HepG2 (cell line): ENCODE measurements around the gene SIGMAR1. TPM values are rescaled to one million over a fixed set of nuclear protein-coding genes. Genes with fewer than 3 reads are reported as not detected.

Source experiments
- ATAC-seq: fragments of 200-7000 bp; cut with Tn5 transposase; 3 replicates; pipeline ENCODE4 v1.9.1; 2020; ENCODE audit warnings: mild to moderate bottlenecking, moderate library complexity
- BruUV-seq: library from RNA; stranded (reverse); fragments of 400-500 nt; replicated peaks from 2 replicates; lab custom pipeline; 2021; lab: Mats Ljungman, UMichigan
- CTCF ChIA-PET: fragments of 300-600 bp; formaldehyde crosslinking; extraction: SDS; loops from one replicate; lab custom pipeline; 2021; ENCODE audit warnings: low total read pairs, inconsistent platforms, low intra/inter-chr PET ratio; lab: Yijun Ruan, JAX
- POLR2A ChIA-PET: fragments of 350-600 bp; sonication (Branson Sonifier 250); formaldehyde crosslinking; loops from one replicate; lab custom pipeline; 2020; ENCODE audit warnings: antibody characterized with exemption, inconsistent platforms; lab: Yijun Ruan, JAX
- DNase-seq: peaks from one replicate; pipeline ENCODE4 v3.0.0-alpha.2; 2015; ENCODE audit warnings: low spot score
- FAIRE-seq: peaks from 3 replicates; lab custom pipeline; 2011; peaks lifted over from hg19 to GRCh38; lab: Jason Lieb, UNC
- H2AFZ ChIP-seq: one replicate; pipeline ENCODE4 v1.6.1; 2011; ENCODE audit warnings: low read length, inconsistent platforms
- H3K27ac ChIP-seq: fragments of 300-600 bp; 3 replicates; pipeline ENCODE4 v1.8.0; 2011; ENCODE audit warnings: mixed run types, mild to moderate bottlenecking, mixed read lengths, low read length, inconsistent platforms; ENCODE audit not compliant: insufficient read depth; ENCODE audit errors: extremely low read length
- H3K27me3 ChIP-seq, 2 experiments: fragments of 200-600 bp in 1 of 2; 2 replicates in 1 of 2; 3 replicates in 1 of 2; pipeline versions ENCODE4 v1.6.0 to v1.8.0; 2011; ENCODE audit warnings: low read length in 2 of 2, mild to moderate bottlenecking in 2 of 2, moderate library complexity in 2 of 2, inconsistent platforms in 1 of 2; ENCODE audit not compliant: insufficient read depth in 2 of 2, control insufficient read depth in 1 of 2
- H3K36me3 ChIP-seq, 2 experiments: fragments of 200-600 bp in 1 of 2; replicated peaks in 1 of 2; 2 replicates in 1 of 2; 3 replicates in 1 of 2; pipeline versions ENCODE4 v1.5.1 to v1.8.0; 2011; ENCODE audit warnings: low read length in 2 of 2, inconsistent platforms in 1 of 2; ENCODE audit not compliant: insufficient read depth in 2 of 2, control insufficient read depth in 1 of 2
- H3K4me1 ChIP-seq: 2 replicates; pipeline ENCODE4 v1.5.1; 2012; ENCODE audit warnings: low read length, inconsistent platforms; ENCODE audit not compliant: insufficient read depth
- H3K4me2 ChIP-seq: 2 replicates; pipeline ENCODE4 v1.6.0; 2011; ENCODE audit warnings: low read depth, low read length, inconsistent platforms
- H3K4me3 ChIP-seq, 3 experiments: fragments of 200-600 bp in 1 of 3; sonication (generic), shearing (Covaris generic) in 1 of 3; replicated peaks in 1 of 3; 2 replicates each; pipeline ENCODE4 v1.5.1; 2011 to 2016; ENCODE audit warnings: low read length in 3 of 3, inconsistent platforms in 2 of 3, low read depth in 2 of 3, mild to moderate bottlenecking in 2 of 3, control low read depth in 1 of 3, mixed read lengths in 1 of 3; ENCODE audit not compliant: insufficient read depth in 1 of 3
- H3K79me2 ChIP-seq: one replicate; pipeline ENCODE4 v1.6.1; 2011; ENCODE audit warnings: low read length, inconsistent platforms; ENCODE audit not compliant: insufficient read depth
- H3K9ac ChIP-seq: 2 replicates; pipeline ENCODE4 v1.6.0; 2011; ENCODE audit warnings: mild to moderate bottlenecking, low read depth, low read length, inconsistent platforms; ENCODE audit not compliant: insufficient read depth
- H3K9me3 ChIP-seq: 2 replicates; pipeline ENCODE4 v1.5.1; 2012; ENCODE audit warnings: mild to moderate bottlenecking, low read length
- H4K20me1 ChIP-seq: 2 replicates; pipeline ENCODE4 v1.6.0; 2011; ENCODE audit warnings: inconsistent platforms, mild to moderate bottlenecking, low read length, moderate library complexity; ENCODE audit not compliant: insufficient read depth
- ATF3 ChIP-seq: sonication (generic); formaldehyde crosslinking; IDR thresholded peaks from 2 replicates; pipeline ENCODE4 v1.4.0; 2020; ENCODE audit warnings: missing genetic modification reagents
- FOXM1 ChIP-seq: sonication (generic); formaldehyde crosslinking; IDR thresholded peaks from 2 replicates; pipeline ENCODE4 v1.5.0; 2020; ENCODE audit warnings: missing genetic modification reagents
- IKZF5 ChIP-seq: IDR thresholded peaks from 2 replicates; pipeline ENCODE4 v1.6.1; 2018; ENCODE audit warnings: missing genetic modification reagents, mild to moderate bottlenecking, missing compliant biosample characterization
- JARID2 ChIP-seq: sonication (generic); formaldehyde crosslinking; IDR thresholded peaks from 2 replicates; pipeline ENCODE4 v1.8.1; 2023; ENCODE audit warnings: missing genetic modification reagents, inconsistent platforms; ENCODE audit not compliant: insufficient replicate concordance
- KLF9 ChIP-seq: IDR thresholded peaks from 2 replicates; pipeline ENCODE4 v1.6.1; 2016; ENCODE audit warnings: low read depth
- MYPOP ChIP-seq: sonication (generic); formaldehyde crosslinking; IDR thresholded peaks from 2 replicates; pipeline ENCODE4 v1.8.1; 2023; ENCODE audit warnings: mild to moderate bottlenecking, moderate library complexity, missing genetic modification reagents
- NCOA1 ChIP-seq: sonication (generic); formaldehyde crosslinking; IDR thresholded peaks from 2 replicates; pipeline ENCODE4 v1.9.0; 2021; ENCODE audit warnings: missing genetic modification reagents
- NFKBIZ ChIP-seq: IDR thresholded peaks from 2 replicates; pipeline ENCODE4 v1.6.1; 2018; ENCODE audit warnings: missing genetic modification reagents, missing compliant biosample characterization
- NKX3-1 ChIP-seq: sonication (generic); formaldehyde crosslinking; IDR thresholded peaks from 2 replicates; pipeline ENCODE4 v1.5.0; 2020; ENCODE audit warnings: missing genetic modification reagents
- NR2F1 ChIP-seq, 2 experiments: fragments of 450-650 bp in 1 of 2; formaldehyde crosslinking in 1 of 2; IDR thresholded peaks; 2 replicates each; pipeline versions ENCODE4 v1.5.0 to v1.6.1; 2016 to 2020; ENCODE audit warnings: mild to moderate bottlenecking in 1 of 2, missing compliant biosample characterization in 1 of 2, missing genetic modification reagents in 1 of 2, moderate library complexity in 1 of 2
- RAD51 ChIP-seq: fragments of 450-650 bp; IDR thresholded peaks from 2 replicates; pipeline ENCODE4 v1.6.1; 2016; ENCODE audit warnings: borderline replicate concordance
- RFX1 ChIP-seq: fragments of 450-650 bp; IDR thresholded peaks from 2 replicates; pipeline ENCODE4 v1.6.1; 2017
- TBP ChIP-seq: sonication (generic); formaldehyde crosslinking; IDR thresholded peaks from 2 replicates; pipeline ENCODE4 v1.5.0; 2020; ENCODE audit warnings: missing genetic modification reagents
- THAP8 ChIP-seq: sonication (generic); formaldehyde crosslinking; IDR thresholded peaks from 2 replicates; pipeline ENCODE4 v1.5.1; 2020; ENCODE audit warnings: missing genetic modification reagents, mild to moderate bottlenecking, borderline replicate concordance
- ZFP82 ChIP-seq: sonication (generic); formaldehyde crosslinking; IDR thresholded peaks from 2 replicates; pipeline ENCODE4 v1.5.1; 2020; ENCODE audit warnings: mild to moderate bottlenecking, missing genetic modification reagents, borderline replicate concordance
- ZNF160 ChIP-seq: sonication (generic); formaldehyde crosslinking; IDR thresholded peaks from 2 replicates; pipeline ENCODE4 v1.8.0; 2022; ENCODE audit warnings: mild to moderate bottlenecking, inconsistent platforms, missing genetic modification reagents
- ZNF580 ChIP-seq: IDR thresholded peaks from 2 replicates; pipeline ENCODE4 v1.6.1; 2016; ENCODE audit warnings: low read depth, borderline replicate concordance
- WGBS: methylation state at CpG from one replicate; pipeline ENCODE4 v1.1.6; 2017; ENCODE audit warnings: low lambda C conversion rate; 5-methylcytosine and 5-hydroxymethylcytosine counted together
- in situ Hi-C: cut with HindIII; loops from 2 replicates; pipeline ENCODE4 v1.10.0; 2017; ENCODE audit warnings: low pct_unique_long_range_greater_than_20kb; ENCODE audit not compliant: extremely low pct_ligation_motif_present
- intact Hi-C: fragments of 100-400 bp; cut with micrococcal nuclease; formaldehyde crosslinking; loops from one replicate; pipeline ENCODE4 v1.10.0; 2022; ENCODE audit not compliant: unreplicated experiment
- polyA plus RNA-seq, 8 experiments: library from polyadenylated mRNA; depleted of rRNA in 3 of 8; stranded (reverse) in 7 of 8; unstranded in 1 of 8; fragments of >200 nt; fragmentation: Illumina TruSeq in 4 of 8; extraction: Trizol in 4 of 8; gene quantifications; 2 replicates each; pipeline versions ENCODE4 v1.2.1 to v1.2.3, GENCODE V29; 2011 to 2016; ENCODE audit warnings: low read depth in 4 of 8, missing spikeins in 1 of 8, mixed read lengths in 1 of 8; ENCODE audit not compliant: insufficient read depth in 1 of 8
- total RNA-seq, 5 experiments: library from RNA; depleted of rRNA; stranded (reverse); fragments of >200 nt; fragmentation: Illumina TruSeq; extraction: Trizol; gene quantifications; 2 replicates each; pipeline ENCODE4 v1.2.3, GENCODE V29; 2016; ENCODE audit warnings: low read depth in 1 of 5

Gene SIGMAR1
- total and polyA plus RNA-seq, 2 of the 13 experiments (the other 11 are each of a cell fraction or from before 2014, with no cell fraction given) = 38.9 to 60.8 TPM

- H3K4me1 ChIP-seq = peaks cover 41% of the 10 kb centered on the region
- 0 out of 2 replicates have a peak, but pooled peaks have one; percentile 32 for TF ChIP-seq NCOA1 (CRISPR knock-in tag)
- no peak for TF ChIP-seq TBP (CRISPR knock-in tag)
- no peak for TF ChIP-seq JARID2 (CRISPR knock-in tag)
- TF ChIP-seq FOXM1 = no peak
- TF ChIP-seq THAP8 (CRISPR knock-in tag) = no peak
- no peak for TF ChIP-seq RFX1
- no peak for TF ChIP-seq NKX3-1
- no peak for TF ChIP-seq NR2F1 (CRISPR knock-in tag; IDR thresholded peaks at IDR 0.05)
- no peak for TF ChIP-seq ATF3 (CRISPR knock-in tag)
- TF ChIP-seq ZNF160 = no peak
- TF ChIP-seq ZNF580 (CRISPR knock-in tag) = no peak
- no peak for TF ChIP-seq NFKBIZ (CRISPR knock-in tag)
- no peak for TF ChIP-seq RAD51
- TF ChIP-seq IKZF5 = no peak
- TF ChIP-seq MYPOP (CRISPR knock-in tag) = 0 out of 2 replicates have a peak, but pooled peaks have one; percentile 4
- TF ChIP-seq ZFP82 (CRISPR knock-in tag) = no peak
- no peak for TF ChIP-seq KLF9 (CRISPR knock-in tag)
- ATAC-seq (peak; percentile 10), FAIRE-seq (no peak), DNase-seq (no peak)
- no TSS peak for BruUV-seq
- intact Hi-C loops = no loop called here
- H3K36me3 ChIP-seq = no peaks in the 10 kb centered on the region
- no peaks in the 10 kb centered on the region for H3K9me3 ChIP-seq
- CTCF ChIA-PET = no interaction called here
- peaks cover 4 to 20% of the 10 kb centered on the region in 2 experiments; a peak in 3 of 5 replicates for H3K27me3 ChIP-seq
- no peak overlapping the region for H2AFZ ChIP-seq
- H3K9ac ChIP-seq = no peak overlapping the region
- no peaks in the 10 kb centered on the region for H4K20me1 ChIP-seq
- in situ Hi-C loops = no loop called here
- H3K27ac ChIP-seq = no peak overlapping the region
- peak overlapping the region; percentile 72 for H3K4me2 ChIP-seq
- H3K4me3 ChIP-seq = peak overlapping the region in 1 of 3 experiments; percentile 73; a peak in 2 of 6 replicates
- POLR2A ChIA-PET = interaction anchor here (0.9 to 2.0 kb wide), 6 partner anchors 8 to 36 kb away, joined by 3 to 9 read pairs (median 4); partner anchors contain the start of genes DCTN3, GALT, RPP25L and SIGMAR1
- H3K79me2 ChIP-seq = no peaks in the 10 kb centered on the region
- WGBS = 81% methylated on average over 1 of the region's 5 CpGs
These were observed 8.1 kb downstream of the SIGMAR1 start for GRCh38 chr9:34629491-34629808.
